K562 (cell line): Measurements from ENCODE around the gene ARFIP2. TPM values are rescaled to one million over a fixed set of nuclear protein-coding genes. Genes with fewer than 3 reads are reported as not detected.

ENCODE experiments used
- ATAC-seq: fragments of 200-7000 bp; cut with Tn5 transposase; 3 replicates; pipeline ENCODE4 v1.9.1; 2020; ENCODE audit warnings: moderate library complexity
- BruUV-seq: library from RNA; stranded (reverse); fragments of 400-500 nt; replicated peaks from 2 replicates; lab custom pipeline; 2021; lab: Mats Ljungman, UMichigan
- CTCF ChIA-PET: fragments of 300-600 bp; formaldehyde crosslinking; extraction: SDS; loops from one replicate; lab custom pipeline; 2021; ENCODE audit warnings: low intra/inter-chr PET ratio; lab: Yijun Ruan, JAX
- POLR2A ChIA-PET: fragments of 300-600, 350-650 bp; sonication (Branson Sonifier 250); formaldehyde crosslinking; extraction: SDS; loops from one replicate; lab custom pipeline; 2021; ENCODE audit warnings: antibody characterized with exemption, inconsistent platforms; lab: Yijun Ruan, JAX
- DNase-seq, 4 experiments: peaks; one replicate each; pipeline versions ENCODE4 v3.0.0 to v3.0.0-alpha.2; 2011 to 2018; ENCODE audit warnings: low spot score in 3 of 4, mixed read lengths in 3 of 4; ENCODE audit errors: extremely low read depth in 1 of 4
- FAIRE-seq: peaks from 2 replicates; lab custom pipeline; 2011; peaks lifted over from hg19 to GRCh38; lab: Jason Lieb, UNC
- H2AFZ ChIP-seq: 2 replicates; pipeline ENCODE4 v1.6.0; 2011; ENCODE audit warnings: low read depth, low read length, control low read depth, inconsistent platforms
- H3K27ac ChIP-seq: fragments of 200-600 bp; 3 replicates; pipeline ENCODE4 v1.8.0; 2011; ENCODE audit warnings: low read depth, mild to moderate bottlenecking, control low read depth, inconsistent platforms, low read length, moderate library complexity, mixed read lengths; ENCODE audit errors: extremely low read depth
- H3K27me3 ChIP-seq, 2 experiments: fragments of 300-600 bp in 1 of 2; 2 replicates in 1 of 2; 3 replicates in 1 of 2; pipeline versions ENCODE4 v1.6.0 to v1.8.0; 2011; ENCODE audit warnings: inconsistent platforms in 2 of 2, low read length in 2 of 2, mild to moderate bottlenecking in 1 of 2, mixed read lengths in 1 of 2, moderate library complexity in 1 of 2; ENCODE audit not compliant: control insufficient read depth in 2 of 2, insufficient read depth in 2 of 2
- H3K36me3 ChIP-seq: fragments of 300-600 bp; 3 replicates; pipeline ENCODE4 v1.8.0; 2011; ENCODE audit warnings: mild to moderate bottlenecking, low read length, inconsistent platforms; ENCODE audit not compliant: control insufficient read depth, insufficient read depth
- H3K4me1 ChIP-seq, 2 experiments: fragments of 200-600 bp in 1 of 2; replicated peaks in 1 of 2; 2 replicates in 1 of 2; 3 replicates in 1 of 2; pipeline versions ENCODE4 v1.5.1 to v1.8.0; 2011; ENCODE audit warnings: inconsistent platforms in 2 of 2, low read length in 2 of 2, mild to moderate bottlenecking in 1 of 2, mixed read lengths in 1 of 2, moderate library complexity in 1 of 2; ENCODE audit not compliant: control insufficient read depth in 2 of 2, insufficient read depth in 2 of 2
- H3K4me2 ChIP-seq: 2 replicates; pipeline ENCODE4 v1.6.1; 2011; ENCODE audit warnings: low read length, control low read depth, inconsistent platforms, mixed read lengths; ENCODE audit not compliant: insufficient read depth
- H3K4me3 ChIP-seq: fragments of 200-600 bp; sonication (generic), shearing (Covaris generic); 2 replicates; pipeline ENCODE4 v1.5.1; 2016; ENCODE audit warnings: control low read depth, inconsistent platforms
- H3K79me2 ChIP-seq: fragments of 200-600 bp; 3 replicates; pipeline ENCODE4 v1.8.0; 2011; ENCODE audit warnings: low read length, inconsistent platforms; ENCODE audit not compliant: control insufficient read depth, insufficient read depth
- H3K9ac ChIP-seq, 2 experiments: 2 replicates each; pipeline versions ENCODE4 v1.6.0 to v1.6.1; 2011; ENCODE audit warnings: low read depth in 2 of 2, low read length in 2 of 2, control low read depth in 1 of 2, inconsistent platforms in 1 of 2, mild to moderate bottlenecking in 1 of 2, mixed read lengths in 1 of 2; ENCODE audit not compliant: insufficient read depth in 1 of 2
- H3K9me1 ChIP-seq: one replicate; pipeline ENCODE4 v1.6.0; 2011; ENCODE audit warnings: inconsistent platforms, mild to moderate bottlenecking, low read length, moderate library complexity; ENCODE audit not compliant: control insufficient read depth, insufficient read depth
- H3K9me3 ChIP-seq: replicated peaks from 2 replicates; pipeline ENCODE4 v1.5.1; 2011; ENCODE audit warnings: low read depth, low read length, inconsistent platforms; ENCODE audit not compliant: control insufficient read depth, insufficient read depth
- H4K20me1 ChIP-seq: replicated peaks from 2 replicates; pipeline ENCODE4 v1.6.1; 2011; ENCODE audit warnings: low read length, inconsistent platforms, mixed read lengths; ENCODE audit not compliant: control insufficient read depth, insufficient read depth
- BDP1 ChIP-seq: IDR thresholded peaks from 3 replicates; pipeline ENCODE4 v1.6.1; 2011; ENCODE audit not compliant: insufficient read length, insufficient read depth
- FOXJ3 ChIP-seq: sonication (generic); formaldehyde crosslinking; IDR thresholded peaks from 2 replicates; pipeline ENCODE4 v1.4.0; 2020; ENCODE audit warnings: mild to moderate bottlenecking, missing genetic modification reagents
- FOXM1 ChIP-seq, 2 experiments: fragments of 450-650 bp in 1 of 2; sonication (generic) in 1 of 2; formaldehyde crosslinking in 1 of 2; IDR thresholded peaks; 2 replicates each; pipeline versions ENCODE4 v1.6.1 to v1.9.0; 2017 to 2022; ENCODE audit warnings: low read depth in 2 of 2, mild to moderate bottlenecking in 2 of 2, missing genetic modification reagents in 1 of 2, moderate library complexity in 1 of 2
- GATAD2B ChIP-seq: fragments of 450-650 bp; IDR thresholded peaks from 2 replicates; pipeline ENCODE4 v1.6.1; 2017; ENCODE audit warnings: mild to moderate bottlenecking, borderline replicate concordance
- HSF4 ChIP-seq: fragments of 250-450 bp; sonication (Bioruptor Pico); IDR thresholded peaks from 2 replicates; pipeline ENCODE4 v2.1.2; 2022; ENCODE audit warnings: mild to moderate bottlenecking, moderate library complexity, borderline replicate concordance
- LARP7 ChIP-seq: fragments of 450-650 bp; IDR thresholded peaks from 2 replicates; pipeline ENCODE4 v1.6.1; 2016
- MTA3 ChIP-seq: fragments of 450-650 bp; formaldehyde crosslinking; IDR thresholded peaks from 2 replicates; pipeline ENCODE4 v1.6.1; 2017; ENCODE audit warnings: mild to moderate bottlenecking, borderline replicate concordance
- SRSF1 ChIP-seq: fragments of 200-400 bp; formaldehyde crosslinking; IDR thresholded peaks from 2 replicates; pipeline ENCODE4 v1.6.1; 2017; ENCODE audit warnings: mild to moderate bottlenecking, low read depth, low read length, moderate library complexity
- TAF7 ChIP-seq: fragments of 450-650 bp; IDR thresholded peaks from 2 replicates; pipeline ENCODE4 v1.6.1; 2016; ENCODE audit warnings: missing genetic modification characterization, missing compliant biosample characterization
- VEZF1 ChIP-seq: fragments of 200-800 bp; sonication (Bioruptor generic); IDR thresholded peaks from 2 replicates; pipeline ENCODE4 v1.6.1; 2017; ENCODE audit warnings: missing genetic modification characterization, missing compliant biosample characterization
- ZFPM2 ChIP-seq: fragments of 250-450 bp; sonication (Bioruptor Pico); IDR thresholded peaks from 2 replicates; pipeline ENCODE4 v1.5.1; 2022; ENCODE audit warnings: mild to moderate bottlenecking
- WGBS: fragments of 100-300 bp; shearing (Covaris generic); methylation state at CpG from one replicate; pipeline ENCODE4 v1.1.6; 2016; ENCODE audit warnings: low coverage, mixed read lengths; ENCODE audit not compliant: insufficient coverage; ENCODE audit errors: missing lambda C conversion rate; 5-methylcytosine and 5-hydroxymethylcytosine counted together
- in situ Hi-C: fragments of 300-500 bp; cut with MboI; formaldehyde crosslinking; loops from 4 replicates; pipeline ENCODE4 v1.15.0; 2018; ENCODE audit warnings: inconsistent platforms, mixed read lengths
- intact Hi-C: fragments of 100-400 bp; cut with micrococcal nuclease; formaldehyde crosslinking; loops from 2 replicates; pipeline ENCODE4 v1.14.2; 2022
- polyA plus RNA-seq, 8 experiments: library from polyadenylated mRNA; depleted of rRNA in 4 of 8; stranded (reverse) in 5 of 8; unstranded in 3 of 8; fragments of >200 nt; fragmentation: Nextera tagmentation in 2 of 8; fragmentation: Illumina TruSeq in 1 of 8; extraction: Ambion mirVana in 2 of 8; extraction: Trizol in 1 of 8; gene quantifications; 2 replicates each; pipeline versions ENCODE4 v1.2.1 to v1.2.3, GENCODE V29; 2011 to 2014; ENCODE audit warnings: inconsistent platforms in 1 of 8, missing spikeins in 1 of 8
- total RNA-seq, 7 experiments: library from RNA; depleted of rRNA in 6 of 7; stranded (reverse); fragments of >200 nt in 6 of 7; fragmentation: Illumina TruSeq in 2 of 7; extraction: Trizol in 2 of 7; gene quantifications; 2 replicates each; pipeline versions ENCODE4 v1.2.1 to v1.2.3, GENCODE V29; 2011 to 2021; ENCODE audit warnings: low replicate concordance in 1 of 7

The ARFIP2 gene
- total and polyA plus RNA-seq, 9 of the 15 experiments (the other 6 are each of a cell fraction or from before 2014, with no cell fraction given), result 11.8 to 74.1 (median 41.0) TPM

DNA sequence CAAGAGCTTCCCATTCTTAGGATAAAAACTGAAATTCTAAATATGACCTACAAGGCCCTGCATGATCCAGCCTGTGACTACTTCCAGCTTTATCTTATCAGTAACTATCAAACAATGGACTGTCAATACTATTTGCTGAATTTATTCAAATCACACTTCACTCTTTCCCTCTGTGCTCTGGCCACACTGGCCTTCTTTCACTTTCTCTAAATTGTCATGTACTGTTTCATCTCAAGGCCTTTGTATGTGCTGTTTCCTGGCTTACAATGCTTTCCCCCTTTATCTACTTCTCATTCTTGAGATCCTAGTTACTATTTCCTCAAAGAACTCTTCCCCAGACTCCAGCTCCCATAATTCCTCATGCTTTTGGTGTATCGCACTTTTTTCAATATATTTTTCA, 5.8 kb upstream of the ARFIP2 start:
- FAIRE-seq, result no peak
- CTCF ChIA-PET, result no interaction called here
- Histone ChIP-seq H3K27ac (no peak overlapping the region), H3K4me1 (peaks cover 2 to 8% of the 10 kb centered on the region in 2 experiments; a peak in 3 of 5 replicates), H3K9me1 (no peaks in the 10 kb centered on the region), H3K9ac (no peak overlapping the region), H3K4me3 (no peak overlapping the region), H3K27me3 (no peaks in the 10 kb centered on the region), H3K4me2 (no peak overlapping the region), H3K36me3 (peaks cover 81% of the 10 kb centered on the region), H3K9me3 (no peaks in the 10 kb centered on the region), H2AFZ (no peak overlapping the region), H3K79me2 (peaks cover 24% of the 10 kb centered on the region), H4K20me1 (no peaks in the 10 kb centered on the region)
- no peak for TF ChIP-seq MTA3
- no peak for TF ChIP-seq BDP1
- no peak for ATAC-seq
- BruUV-seq, result no TSS peak
- POLR2A ChIA-PET, result interaction anchor here (2.7 to 4.9 kb wide), 2 partner anchors 9 to 13 kb away, joined by 16 to 33 read pairs; partner anchors contain the start of gene DNHD1
- 92% methylated on average over 1 of the region's 1 CpG for WGBS
- no peak for DNase-seq
- in situ Hi-C loops, result no loop called here
- intact Hi-C loops, result no loop called here

- Histone ChIP-seq H3K9me3 (no peaks in the 10 kb centered on the region), H3K4me1 (peaks cover 3 to 8% of the 10 kb centered on the region in 2 experiments; a peak in 3 of 5 replicates), H3K27ac (no peak overlapping the region), H3K9me1 (no peaks in the 10 kb centered on the region), H3K4me3 (no peak overlapping the region), H3K4me2 (no peak overlapping the region), H3K79me2 (peaks cover 31% of the 10 kb centered on the region), H3K36me3 (peaks cover 78% of the 10 kb centered on the region), H3K9ac (no peak overlapping the region), H4K20me1 (no peaks in the 10 kb centered on the region), H3K27me3 (no peaks in the 10 kb centered on the region), H2AFZ (no peak overlapping the region)
- in situ Hi-C loops (no loop called here), intact Hi-C loops (no loop called here)
- FAIRE-seq, result no peak
- POLR2A ChIA-PET, result interaction anchor here (2.7 to 4.9 kb wide), 2 partner anchors 9 to 13 kb away, joined by 16 to 33 read pairs; partner anchors contain the start of gene DNHD1
- CTCF ChIA-PET, result no interaction called here
- no peak for TF ChIP-seq HSF4
- no peak for TF ChIP-seq LARP7
- no peak for TF ChIP-seq SRSF1
- no peak for TF ChIP-seq ZFPM2 (CRISPR knock-in tag)
- no peak for TF ChIP-seq VEZF1 (CRISPR knock-in tag)
- no peak for TF ChIP-seq FOXM1 (IDR thresholded peaks at IDR 0.05; ENCODE audit: low read depth)
- TF ChIP-seq FOXM1 (CRISPR knock-in tag; IDR thresholded peaks at IDR 0.05; ENCODE audit: low read depth), result no peak
- no peak for TF ChIP-seq FOXJ3 (CRISPR knock-in tag)
- TF ChIP-seq TAF7 (tag), result no peak
- TF ChIP-seq GATAD2B, result no peak
- 75% methylated on average over 3 of the region's 3 CpGs for WGBS
- DNase-seq, result no peak
- ATAC-seq, result no peak
- no TSS peak for BruUV-seq
Observed at GRCh38 chr11:6486256-6486655, 5.1 kb upstream of the ARFIP2 start.
